HG02623 (cell line): ENCODE data around the gene SEC16A.

Experiments used
- ATAC-seq: cut with Tn5 transposase; IDR thresholded peaks from one replicate; pipeline ENCODE4 v1.9.1; 2021; ENCODE audit warnings: moderate library complexity; ENCODE audit not compliant: unreplicated experiment

SEC16A gene, protein sequence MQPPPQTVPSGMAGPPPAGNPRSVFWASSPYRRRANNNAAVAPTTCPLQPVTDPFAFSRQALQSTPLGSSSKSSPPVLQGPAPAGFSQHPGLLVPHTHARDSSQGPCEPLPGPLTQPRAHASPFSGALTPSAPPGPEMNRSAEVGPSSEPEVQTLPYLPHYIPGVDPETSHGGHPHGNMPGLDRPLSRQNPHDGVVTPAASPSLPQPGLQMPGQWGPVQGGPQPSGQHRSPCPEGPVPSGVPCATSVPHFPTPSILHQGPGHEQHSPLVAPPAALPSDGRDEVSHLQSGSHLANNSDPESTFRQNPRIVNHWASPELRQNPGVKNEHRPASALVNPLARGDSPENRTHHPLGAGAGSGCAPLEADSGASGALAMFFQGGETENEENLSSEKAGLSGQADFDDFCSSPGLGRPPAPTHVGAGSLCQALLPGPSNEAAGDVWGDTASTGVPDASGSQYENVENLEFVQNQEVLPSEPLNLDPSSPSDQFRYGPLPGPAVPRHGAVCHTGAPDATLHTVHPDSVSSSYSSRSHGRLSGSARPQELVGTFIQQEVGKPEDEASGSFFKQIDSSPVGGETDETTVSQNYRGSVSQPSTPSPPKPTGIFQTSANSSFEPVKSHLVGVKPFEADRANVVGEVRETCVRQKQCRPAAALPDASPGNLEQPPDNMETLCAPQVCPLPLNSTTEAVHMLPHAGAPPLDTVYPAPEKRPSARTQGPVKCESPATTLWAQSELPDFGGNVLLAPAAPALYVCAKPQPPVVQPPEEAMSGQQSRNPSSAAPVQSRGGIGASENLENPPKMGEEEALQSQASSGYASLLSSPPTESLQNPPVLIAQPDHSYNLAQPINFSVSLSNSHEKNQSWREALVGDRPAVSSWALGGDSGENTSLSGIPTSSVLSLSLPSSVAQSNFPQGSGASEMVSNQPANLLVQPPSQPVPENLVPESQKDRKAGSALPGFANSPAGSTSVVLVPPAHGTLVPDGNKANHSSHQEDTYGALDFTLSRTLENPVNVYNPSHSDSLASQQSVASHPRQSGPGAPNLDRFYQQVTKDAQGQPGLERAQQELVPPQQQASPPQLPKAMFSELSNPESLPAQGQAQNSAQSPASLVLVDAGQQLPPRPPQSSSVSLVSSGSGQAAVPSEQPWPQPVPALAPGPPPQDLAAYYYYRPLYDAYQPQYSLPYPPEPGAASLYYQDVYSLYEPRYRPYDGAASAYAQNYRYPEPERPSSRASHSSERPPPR (N-terminal part only)

GRCh38 chr9:136482793-136483588 is at the start of gene SEC16A:
TSS of gene SEC16A (minus strand) at chr9:136483040. CDS start at chr9:136477615, 5,425 bp downstream.
- ATAC-seq: peak; percentile 49

GRCh38 chr9:136531904-136532798 is 49.3 kb upstream of the SEC16A start:
- ATAC-seq: no peak

GRCh38 chr9:136531186-136531903 is 48.5 kb upstream of the SEC16A start:
- ATAC-seq: no peak

DNA sequence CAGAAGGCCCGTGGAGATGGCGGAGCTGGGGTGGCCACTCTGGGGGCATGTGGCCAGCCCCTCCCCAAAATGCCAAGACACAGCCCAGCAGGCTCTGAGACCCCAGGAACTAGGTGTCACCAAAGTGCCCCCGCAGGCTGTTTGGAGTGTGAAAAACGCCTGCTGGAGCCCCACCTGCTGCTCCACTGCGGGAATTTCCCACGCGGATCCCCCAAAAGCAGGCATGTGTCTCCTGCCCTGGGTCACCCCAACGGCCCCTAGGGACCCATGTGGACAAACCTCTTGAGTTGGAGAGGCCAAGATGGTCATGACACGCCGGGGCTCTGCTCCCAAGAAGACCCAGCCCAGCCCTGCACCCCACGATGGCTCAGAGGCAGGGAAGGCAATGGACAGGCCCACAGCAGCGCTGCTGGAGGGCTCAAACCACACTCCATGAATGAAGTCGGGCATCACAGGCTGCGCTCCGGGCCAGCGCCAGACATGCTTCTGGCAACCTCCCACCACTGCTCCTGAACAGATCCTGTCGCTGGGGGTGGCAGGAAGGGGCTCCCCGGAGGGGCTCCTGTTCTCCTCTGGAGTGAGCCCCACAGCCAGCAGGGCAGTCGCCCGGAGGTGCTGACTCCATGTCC is 47.7 kb upstream of the SEC16A start:
- no peak for ATAC-seq

GRCh38 chr9:136529516-136530460 is 46.9 kb upstream of the SEC16A start:
- ATAC-seq: no peak

- ATAC-seq: no peak
Measured at GRCh38 chr9:136528716-136529341, 46.0 kb upstream of the SEC16A start.

DNA sequence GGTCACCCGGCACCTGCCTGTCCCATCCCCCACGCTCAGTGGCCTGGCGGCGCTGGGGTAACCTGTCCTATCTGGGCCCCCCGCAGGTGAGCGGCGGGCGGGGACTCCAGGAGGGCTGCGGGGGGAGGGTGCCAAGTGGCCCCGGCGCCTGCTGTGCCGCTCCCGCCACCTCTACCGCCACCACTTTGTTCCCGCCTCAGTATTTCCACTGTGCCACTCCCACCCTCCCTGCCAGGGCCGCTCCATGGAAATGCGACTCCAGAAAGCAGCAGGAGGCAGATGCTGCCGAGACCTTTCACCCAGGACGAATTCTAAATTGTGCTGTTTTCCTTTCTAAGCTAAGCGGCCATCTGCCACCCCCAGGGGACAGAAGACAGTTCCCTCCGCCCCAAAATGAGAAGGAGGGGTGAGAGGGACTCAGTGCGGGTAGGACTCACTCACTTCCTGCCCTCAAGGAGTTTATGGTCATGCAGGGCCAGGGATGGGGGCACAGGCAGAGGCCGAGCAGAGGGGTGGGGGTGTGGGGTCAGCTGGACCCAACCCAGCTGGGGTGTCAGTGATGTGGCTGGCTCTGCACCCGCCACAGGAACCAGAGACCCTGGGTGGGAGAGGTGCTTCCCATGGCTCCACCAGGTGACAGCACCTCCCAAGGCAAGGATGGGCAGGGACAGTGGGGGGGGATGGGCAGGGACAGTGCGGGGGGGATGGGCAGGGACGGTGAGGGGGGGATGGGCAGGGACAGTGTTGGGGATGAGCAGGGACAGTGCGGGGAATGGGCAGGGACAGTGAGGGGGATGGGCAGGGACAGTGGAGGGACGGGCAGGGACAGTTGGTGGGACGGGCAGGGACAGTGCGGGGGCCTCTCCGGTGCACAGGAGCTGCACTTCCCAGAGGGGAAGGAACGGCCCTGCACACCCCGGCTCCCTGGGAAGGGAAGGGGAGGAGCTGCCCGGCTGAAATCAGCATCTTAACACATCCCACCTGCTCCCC is 45.2 kb upstream of the SEC16A start:
- ATAC-seq: no peak

DNA sequence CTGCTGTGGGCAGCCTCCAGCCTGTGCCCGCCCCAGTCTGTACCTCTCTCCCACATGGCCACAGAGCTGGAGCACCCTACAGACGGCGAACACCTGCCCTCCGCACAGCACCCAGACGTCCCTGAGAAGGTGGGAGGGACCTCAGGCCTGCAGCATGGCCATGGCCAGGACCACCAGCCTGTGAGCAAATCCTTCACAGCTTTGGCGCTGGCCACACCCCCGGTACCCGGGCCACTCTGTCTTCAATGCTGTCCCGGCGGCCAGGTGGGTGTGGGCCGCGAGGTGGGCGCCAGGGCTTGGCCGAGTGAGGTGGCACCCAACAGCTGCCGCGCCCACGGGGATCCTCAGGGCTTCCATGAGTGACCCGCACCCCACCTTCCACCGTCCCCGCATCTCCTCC is 44.3 kb upstream of the SEC16A start:
- no peak for ATAC-seq

- ATAC-seq: no peak
Measured at GRCh38 chr9:136526625-136527066, 43.8 kb upstream of the SEC16A start.

DNA sequence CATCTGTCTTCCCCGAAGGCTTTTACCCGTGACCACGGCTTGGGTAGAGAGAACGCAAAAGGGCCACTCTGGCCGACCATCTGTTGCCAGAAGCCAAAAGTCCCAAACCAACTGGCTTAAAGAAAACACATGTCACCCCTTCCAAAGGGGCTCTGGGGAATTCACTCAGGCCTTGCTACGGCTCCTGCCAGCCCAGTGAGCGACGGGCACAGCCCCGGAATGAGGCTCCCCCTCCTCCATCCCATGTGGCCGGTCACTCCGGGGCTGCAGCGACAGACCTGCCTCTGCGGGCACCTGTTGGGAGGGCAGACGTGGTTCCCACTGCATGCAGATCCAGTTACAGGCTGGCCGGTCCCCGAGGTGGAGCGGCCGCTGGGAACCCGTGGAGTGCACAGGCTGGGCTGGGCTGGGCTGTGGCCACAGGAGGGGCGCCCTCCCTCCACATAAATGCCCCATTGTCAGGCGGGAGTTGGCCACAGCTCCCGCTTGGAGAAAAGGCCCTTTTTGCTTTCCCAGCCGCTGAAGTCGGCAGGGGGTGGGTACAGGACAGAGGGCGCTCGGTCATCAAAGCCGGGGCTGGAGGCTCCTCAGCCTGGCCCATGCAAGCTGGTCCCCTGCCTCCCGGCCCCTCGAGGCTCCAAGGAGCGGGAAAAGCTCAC is 43.1 kb upstream of the SEC16A start:
- ATAC-seq: no peak

DNA sequence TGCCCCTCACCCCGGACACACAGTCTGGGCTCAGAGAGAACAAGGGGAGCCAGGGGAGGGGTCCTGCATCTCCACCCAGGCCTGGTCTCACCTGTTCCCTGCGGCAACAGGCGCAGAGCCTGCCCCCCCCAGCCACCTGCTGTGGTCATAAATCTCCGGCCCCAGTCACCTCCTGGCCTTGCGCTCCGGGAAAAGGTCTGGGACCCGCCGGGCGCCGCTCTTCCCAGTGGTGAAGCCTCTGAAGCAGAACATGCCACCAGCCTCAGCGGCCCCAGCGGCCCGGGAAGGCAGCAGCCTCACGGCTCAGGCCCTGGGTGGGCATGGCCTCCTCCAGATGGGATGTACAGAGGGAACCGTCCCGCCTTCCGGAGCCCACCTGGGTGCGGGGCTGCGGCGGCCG is 42.4 kb upstream of the SEC16A start:
- ATAC-seq: no peak

DNA sequence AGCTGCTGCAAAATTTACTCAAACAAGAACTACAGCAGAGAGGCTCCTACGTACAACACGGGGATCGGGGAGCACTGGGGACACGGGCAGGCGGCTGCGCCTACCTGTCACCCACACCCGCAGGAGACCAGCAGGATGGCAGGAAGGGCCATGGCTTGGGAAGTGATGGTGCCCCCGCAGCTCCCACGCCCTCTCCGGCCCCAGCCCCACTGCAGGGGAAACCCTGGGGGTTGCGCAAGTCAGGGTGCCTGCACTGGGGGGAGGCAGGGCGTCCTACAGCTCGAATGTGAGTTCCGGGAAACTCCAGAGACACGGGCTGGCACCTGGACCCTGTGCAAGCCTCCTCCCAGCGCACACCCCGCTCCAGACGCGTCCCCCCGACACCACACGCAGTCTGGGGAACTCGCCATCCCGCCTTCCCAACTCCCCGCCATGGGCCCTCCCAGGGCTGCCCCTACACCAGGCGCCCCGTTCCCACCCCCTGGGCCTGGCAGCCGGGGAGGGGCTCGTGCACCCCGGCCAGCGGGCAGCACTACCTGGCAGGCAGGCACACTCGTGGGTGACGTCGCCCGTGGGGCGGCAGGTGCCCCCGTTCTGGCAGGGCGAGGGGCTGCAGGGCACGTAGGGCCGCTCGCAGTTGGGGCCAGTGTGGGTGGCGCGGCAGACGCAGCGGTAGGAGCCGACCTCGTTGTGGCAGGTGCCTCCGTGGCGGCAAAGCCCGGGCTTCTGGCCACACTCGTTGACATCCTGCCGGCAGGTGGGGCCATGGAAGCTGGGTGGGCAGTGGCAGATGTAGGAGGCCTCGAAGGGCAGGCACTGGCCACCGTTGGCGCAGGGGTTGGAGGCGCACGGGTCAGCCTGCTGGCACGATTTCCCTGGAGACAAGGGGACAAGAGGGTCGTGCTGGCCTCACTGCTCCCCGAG is 39.7 kb upstream of the SEC16A start:
- no peak for ATAC-seq

- ATAC-seq: no peak
Measured at GRCh38 chr9:136521537-136521936, 38.7 kb upstream of the SEC16A start.

DNA sequence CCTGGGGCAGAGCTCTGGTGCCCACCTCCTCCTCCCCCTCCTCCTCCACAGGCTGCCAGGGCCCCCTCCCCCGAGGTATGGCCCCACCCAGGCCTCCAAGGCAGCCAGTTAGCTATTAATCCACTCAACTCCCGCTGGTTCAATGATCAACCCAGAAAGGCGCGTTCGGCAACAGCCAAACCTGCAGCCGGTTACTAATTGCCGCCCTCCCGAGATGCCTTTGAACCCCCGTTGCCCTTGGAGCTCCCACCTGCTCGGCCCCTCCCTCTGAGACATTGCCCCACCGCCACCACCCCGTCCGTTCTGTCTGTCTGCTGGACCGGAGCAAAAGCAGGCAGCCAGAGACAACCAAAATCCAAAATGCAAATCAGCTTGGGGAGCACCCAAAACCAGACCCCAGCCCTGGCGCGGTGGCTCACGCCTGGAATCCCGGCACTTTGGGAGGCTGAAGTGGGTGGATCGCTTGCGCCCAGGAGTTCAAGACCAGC is 37.3 kb upstream of the SEC16A start:
- ATAC-seq: no peak
